ENCODE results near the gene RCAN1.

GRCh38 chr21:34639882-34640788 lies 25.2 kb upstream of the RCAN1 start:
- no peak for TF ChIP-seq MAX (IDR thresholded peaks at IDR 0.05; ENCODE audit: low read depth, low read length)
- TF ChIP-seq CTCF (IDR thresholded peaks at IDR 0.05; ENCODE audit: low read depth, low read length), result no peak

Data from NB4 (cell line).